ENCODE measurements around the gene SPOP.

- no peak for TF ChIP-seq CTCF (IDR thresholded peaks at IDR 0.05)
- TF ChIP-seq ZFX (IDR thresholded peaks at IDR 0.05; ENCODE audit: borderline replicate concordance), result no peak
Measured at GRCh38 chr17:49597436-49597835, 80.5 kb downstream of the SPOP start.
